GM18517 (cell line): ENCODE results near the gene NRP1.
"Not testable (repeated sequence)": the region's sequence is repeated elsewhere in the genome, so short reads cannot be mapped to it uniquely, and the experiment has no call there.

Experiments
- ATAC-seq: cut with Tn5 transposase; IDR thresholded peaks from one replicate; pipeline ENCODE4 v1.9.1; 2021; ENCODE audit warnings: mild to moderate bottlenecking, moderate library complexity; ENCODE audit not compliant: unreplicated experiment

Gene NRP1

DNA sequence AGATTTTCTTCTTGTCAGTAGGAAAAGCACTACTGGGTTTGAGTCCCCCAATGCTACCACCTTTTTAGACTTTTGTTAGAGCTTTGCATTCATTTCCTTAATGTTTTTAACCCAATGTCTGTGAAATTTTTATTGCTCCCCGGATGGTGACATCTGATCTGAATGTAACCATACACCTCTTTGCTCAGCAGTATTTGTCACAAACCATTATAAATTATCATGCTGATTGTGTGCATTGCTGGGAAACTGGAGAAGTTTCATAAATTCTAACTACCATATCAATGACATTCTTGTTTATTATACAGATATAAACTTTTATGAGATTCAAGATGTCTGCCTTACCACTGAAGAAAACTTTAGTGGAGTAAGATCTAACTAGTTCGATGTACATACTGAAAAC, 8.5 kb downstream of the NRP1 start:
- no peak for ATAC-seq

DNA sequence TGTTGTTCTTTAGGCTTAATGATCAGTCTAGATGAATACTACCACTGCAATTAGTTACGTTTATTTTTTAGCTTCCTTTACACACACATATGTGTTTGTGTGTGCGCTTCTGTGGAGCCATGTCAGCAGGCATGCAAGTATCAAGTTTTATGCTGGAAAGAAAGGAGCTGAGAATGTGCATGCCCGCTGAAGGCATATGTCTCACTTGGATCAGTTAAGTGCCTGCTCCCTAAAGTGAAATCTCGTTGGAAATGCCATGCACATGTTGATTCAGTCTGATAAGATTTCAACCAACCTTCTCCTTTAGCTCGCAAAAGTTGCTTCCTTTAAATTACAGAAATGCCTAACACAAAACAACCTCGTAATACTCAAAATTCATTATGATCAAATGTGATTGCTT, 10.7 kb downstream of the NRP1 start:
- ATAC-seq: no peak

DNA sequence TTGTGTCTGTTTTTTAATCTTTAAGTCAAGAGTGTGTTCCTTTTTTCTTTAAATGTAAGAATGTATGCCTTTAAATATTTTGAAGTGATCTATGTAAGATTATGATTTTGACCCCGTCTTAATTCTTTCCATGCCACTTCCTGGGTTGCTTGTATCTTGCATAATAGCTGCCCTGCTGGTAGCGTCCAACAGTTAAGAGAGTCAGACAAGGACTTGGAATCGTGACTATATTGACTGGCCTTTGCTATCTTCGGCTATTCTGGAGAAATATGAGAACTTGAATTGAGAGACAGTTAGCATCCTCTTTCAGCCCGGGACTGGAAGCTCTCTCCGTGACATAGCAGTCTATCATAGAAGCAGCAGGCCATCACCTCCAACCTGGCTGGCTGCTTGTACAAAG, 13.0 kb downstream of the NRP1 start:
- no peak for ATAC-seq

DNA sequence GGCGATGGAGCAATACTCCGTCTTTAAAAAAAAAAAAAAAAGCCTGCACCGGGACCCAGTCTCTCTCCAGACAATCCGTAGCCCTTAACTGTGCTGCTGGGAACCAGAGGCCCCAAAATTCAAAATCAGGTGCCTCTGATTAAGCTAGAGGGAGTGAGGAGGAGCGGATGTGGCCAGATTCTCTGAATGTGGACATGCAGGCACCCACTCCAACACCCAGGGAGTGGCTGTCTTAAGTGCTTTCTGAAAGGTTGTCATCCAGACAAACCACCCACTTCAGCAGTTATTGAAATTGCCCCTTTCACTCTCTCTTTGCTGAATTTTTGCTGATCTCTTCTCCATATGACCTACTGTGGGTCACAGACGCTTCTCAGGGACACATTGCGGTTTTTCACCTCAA, 14.2 kb downstream of the NRP1 start:
- no peak for ATAC-seq

DNA sequence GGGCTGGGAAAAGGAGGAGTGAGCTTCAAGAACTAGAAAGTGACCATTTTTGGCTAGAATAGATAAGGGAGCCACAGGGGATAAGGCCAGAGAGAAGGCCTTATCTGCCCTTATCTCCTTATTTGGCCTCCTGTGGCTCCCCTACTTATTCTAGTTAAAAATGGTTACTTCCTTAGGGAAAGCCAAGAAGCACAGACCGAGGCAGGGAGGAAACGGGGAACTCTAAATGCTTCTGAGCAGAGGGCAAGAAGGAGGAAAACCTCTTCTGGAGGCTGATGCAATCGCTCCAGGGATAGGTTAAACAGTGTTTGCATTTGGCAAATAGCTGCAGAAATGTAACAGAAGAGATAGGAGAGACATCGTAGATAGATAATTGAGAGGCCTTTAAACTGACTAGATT, 18.6 kb downstream of the NRP1 start:
- no peak for ATAC-seq

DNA sequence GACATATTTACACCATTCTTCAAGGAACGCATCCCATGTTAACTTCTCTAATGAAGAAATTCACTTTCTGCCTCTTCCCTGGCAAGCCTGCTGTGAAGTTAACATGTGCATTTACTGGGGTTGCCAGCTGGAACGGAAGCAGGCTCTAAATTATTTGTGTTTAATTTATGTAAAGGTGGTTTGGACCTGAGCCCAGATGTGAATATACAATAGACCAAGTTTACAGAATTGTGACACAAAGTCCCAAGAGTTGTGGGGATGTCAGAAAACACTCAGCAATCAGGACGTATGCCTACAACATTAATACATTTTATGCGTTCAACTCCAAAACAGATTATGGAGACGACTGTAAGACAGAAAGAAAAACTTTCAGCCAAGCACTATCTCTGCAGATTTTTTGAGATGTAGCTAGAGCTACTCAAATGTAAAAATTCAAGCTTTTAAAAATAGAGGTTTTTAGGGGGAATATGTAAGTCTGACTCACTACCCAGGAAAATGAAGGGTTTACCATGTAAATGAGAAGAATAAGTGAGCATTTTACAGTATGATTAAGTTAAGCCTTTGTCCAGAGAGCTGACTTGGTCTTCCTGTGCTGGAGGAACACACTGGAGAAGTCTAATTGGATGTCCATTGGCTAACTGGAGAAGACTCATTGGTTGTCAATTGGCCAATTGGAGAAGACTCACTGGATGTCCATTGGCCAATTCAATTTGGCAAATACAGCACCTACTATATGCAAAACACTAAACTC, 19.5 kb downstream of the NRP1 start:
- no peak for ATAC-seq

DNA sequence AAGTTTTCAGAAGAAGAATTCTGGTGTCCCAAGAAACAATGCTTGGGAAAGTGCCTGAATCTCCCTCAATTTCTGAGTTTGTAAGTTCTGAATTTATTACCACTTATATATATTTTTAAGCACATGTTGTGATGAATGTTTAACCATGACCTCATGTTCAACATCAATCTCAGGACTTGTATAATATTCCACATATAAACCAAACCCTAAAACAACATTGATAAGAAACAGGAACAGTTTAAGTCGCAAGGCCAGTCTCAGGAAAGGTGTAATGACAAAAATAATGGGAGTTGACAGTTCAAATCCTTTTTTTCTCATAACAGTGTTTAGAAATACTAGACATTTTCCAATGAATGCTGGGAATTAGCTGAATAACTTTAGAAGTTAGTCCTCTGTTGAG, 22.8 kb downstream of the NRP1 start:
- ATAC-seq: no peak

DNA sequence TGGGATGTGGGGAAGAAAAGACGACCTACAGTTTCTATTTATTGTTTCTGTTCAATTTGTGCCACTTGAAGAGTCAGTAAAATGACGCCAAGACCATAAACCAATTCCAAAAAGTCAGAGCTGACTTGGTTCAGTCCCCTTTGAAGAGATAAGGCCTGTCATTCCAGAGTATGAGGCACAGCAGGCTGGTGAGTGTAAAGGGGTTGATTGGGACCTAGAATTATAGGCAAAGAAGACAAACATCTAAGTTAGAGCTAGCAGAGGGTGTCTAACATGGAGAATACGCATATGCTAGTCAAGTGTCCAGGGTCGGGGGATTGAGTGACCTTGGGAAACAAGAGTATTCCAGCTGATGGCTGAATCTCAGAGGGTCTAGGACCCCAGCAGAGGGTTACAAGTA, 23.6 kb downstream of the NRP1 start:
- no peak for ATAC-seq

DNA sequence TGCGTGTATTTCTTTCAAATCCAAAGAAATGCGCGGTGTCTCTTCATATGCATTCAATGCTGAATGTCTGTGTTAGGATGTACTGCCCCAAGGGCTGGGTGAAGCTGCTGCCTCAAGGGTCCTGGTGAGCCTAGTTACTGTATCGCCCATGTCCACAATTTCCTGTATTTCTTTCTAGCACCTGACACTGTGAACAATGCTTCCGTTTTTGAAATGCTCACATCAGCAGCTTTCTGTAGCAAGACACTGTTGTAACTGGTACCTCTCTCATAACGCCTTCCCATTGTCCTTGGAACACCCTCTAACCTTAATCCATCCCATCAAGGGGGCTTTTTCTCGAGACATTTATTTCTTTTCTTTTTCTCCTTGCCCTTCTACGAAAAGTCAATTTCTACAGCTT, 25.1 kb downstream of the NRP1 start:
- no peak for ATAC-seq

DNA sequence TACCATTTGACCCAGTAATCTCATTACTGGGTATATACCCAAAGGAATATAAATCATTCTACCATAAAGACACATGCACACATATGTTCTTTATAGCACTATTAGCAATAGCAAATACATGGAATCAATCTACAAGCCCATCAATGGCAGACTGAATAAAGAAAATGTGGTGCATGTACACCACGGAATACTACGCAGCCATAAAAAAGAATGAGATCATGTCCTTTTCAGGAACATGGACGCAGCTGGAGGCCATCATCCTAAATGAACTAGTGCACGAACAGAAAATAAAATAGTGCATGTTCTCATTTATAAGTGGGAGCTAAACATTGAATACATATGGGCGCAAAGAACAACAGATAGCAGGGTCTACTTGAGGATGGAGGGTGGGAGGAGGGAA, 26.6 kb downstream of the NRP1 start:
- ATAC-seq: no peak

DNA sequence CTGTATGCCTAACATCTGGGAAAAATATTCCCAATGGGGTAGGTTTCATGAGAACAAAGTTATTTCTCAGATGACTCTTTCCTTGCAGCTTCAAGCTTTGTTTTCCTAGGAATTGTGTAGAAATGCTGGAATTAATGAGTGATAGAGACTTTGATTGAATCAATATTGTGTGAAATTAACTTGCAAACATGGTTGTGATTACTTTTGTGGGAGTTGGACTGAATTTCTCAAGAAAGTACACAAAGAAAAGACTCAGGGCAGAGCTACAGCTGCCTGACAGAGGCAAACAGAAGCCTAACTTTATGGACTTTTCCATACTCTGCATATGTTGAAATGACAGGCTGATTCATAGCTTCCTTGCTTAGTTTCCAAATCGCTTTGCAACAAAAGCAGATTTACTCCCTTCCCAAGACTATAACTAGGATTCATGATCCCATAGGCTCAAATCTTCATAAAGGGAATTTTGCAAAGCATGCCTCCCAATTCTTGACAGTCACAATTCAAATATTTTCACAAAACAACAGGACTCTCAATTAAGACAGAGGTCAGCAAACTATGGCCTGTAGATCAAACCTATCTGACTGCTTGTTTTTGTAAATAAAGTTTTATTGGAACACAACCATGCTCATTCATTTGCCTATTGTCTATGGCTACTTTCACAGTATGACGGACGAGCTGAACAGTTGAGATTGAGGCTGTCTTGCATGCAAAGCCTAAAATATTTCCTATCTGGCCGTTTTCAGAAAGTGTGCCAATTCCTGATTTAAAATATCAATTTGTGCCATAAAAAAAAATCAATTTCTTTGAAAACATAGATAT, 27.6 kb downstream of the NRP1 start:
- ATAC-seq: no peak

DNA sequence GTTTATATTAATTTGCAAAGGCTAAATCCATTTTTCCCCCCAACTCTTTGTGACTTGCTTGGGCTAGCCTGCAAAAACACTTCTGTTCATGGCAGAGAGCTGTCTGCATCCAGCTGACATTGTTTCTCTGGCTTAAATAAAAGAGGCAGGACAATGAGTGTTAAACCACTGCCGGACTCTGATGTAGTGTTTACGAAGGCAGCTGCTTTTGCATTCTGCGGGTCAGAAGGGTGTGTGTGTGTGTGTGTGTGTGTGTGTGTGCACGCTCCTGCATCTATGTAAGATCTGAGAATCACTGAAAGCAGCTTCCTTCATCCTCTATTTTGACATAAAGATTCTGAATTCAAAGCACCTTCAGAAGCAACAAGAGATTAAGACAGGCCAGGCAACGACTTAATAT, 28.3 kb downstream of the NRP1 start:
- no peak for ATAC-seq

DNA sequence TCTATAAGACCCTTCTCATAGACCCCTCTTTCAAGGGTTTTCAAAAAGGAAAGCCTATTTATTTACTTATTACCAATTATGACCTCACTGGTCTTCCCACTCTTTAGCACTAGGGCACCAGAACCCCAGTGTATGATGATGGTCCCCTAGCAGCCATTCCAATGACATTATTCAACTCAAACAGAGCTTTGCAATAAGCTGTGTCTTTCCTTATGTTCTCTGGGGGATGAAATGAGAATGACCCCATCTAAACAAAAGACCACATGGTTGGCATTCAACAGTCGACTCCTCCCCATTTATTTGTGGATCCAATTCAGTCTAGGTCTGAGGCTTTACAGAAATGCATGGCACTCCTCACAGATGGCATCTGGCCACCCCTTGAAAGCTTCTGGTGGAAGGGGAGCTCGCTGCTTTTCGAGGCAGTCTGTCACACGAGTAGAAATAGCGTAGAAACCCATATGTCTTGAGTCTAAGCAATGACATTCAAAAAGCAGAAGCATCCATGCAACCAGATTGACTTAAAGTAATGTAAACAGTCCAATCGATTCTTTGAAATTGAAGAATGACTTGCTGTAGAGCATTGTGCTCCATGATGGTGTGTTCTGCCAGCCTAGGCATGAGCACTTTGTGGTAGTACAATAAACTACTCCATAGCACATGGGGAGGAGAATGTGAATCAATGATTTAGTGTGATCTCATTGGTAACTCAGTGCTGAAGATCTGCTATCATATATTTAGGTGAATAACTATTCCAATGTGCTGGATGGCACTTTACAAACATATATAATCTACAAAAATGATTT, 29.8 kb downstream of the NRP1 start:
- ATAC-seq: no peak

DNA sequence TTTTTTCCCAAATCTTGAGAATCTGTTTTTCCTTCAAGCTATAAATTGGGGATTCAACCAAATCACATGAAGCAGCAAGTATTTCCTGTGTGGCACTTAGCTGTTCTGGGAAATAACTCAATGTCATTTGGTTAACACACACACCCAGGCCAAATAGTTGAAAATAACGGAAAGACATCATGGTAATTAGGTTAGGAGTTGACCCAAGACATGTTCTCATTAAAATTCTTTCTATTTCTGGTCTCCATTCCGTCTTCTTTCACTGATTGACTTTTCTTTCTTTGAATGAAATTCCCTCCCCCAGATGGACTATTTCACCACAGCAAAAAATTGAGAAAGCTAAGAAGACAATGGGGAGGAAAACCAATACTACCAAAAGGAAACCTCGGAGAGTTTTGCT, 30.5 kb downstream of the NRP1 start:
- no peak for ATAC-seq

DNA sequence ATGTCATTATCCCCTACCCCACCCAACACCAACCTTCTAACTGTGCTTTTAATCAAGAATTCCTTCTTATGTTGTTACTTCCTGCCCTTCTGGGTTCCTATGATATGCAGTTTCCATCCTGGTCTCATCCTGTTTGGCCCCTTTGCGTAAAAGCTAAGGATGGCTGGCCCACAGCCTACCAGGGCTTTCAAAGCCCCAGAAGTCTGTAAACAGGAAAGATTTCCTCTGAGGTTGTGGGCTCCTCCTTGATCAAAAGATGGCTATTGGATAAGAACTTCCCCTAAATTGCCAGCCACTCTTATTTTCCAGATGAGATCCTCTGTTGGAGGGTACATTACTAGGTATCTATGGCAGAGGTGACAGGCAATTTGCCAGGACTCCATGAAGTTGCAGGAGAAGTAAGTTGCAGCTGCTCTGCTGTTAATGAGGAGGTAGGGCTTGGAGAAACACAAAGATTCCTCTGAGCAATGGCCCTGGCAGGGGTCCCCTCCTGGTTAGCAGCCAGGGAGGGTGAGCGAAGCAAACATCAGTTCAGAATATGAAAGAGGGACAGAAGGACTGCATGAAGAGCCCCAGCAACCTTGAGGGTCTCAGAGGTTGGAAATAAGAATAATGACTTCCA, 32.1 kb downstream of the NRP1 start:
- no peak for ATAC-seq

DNA sequence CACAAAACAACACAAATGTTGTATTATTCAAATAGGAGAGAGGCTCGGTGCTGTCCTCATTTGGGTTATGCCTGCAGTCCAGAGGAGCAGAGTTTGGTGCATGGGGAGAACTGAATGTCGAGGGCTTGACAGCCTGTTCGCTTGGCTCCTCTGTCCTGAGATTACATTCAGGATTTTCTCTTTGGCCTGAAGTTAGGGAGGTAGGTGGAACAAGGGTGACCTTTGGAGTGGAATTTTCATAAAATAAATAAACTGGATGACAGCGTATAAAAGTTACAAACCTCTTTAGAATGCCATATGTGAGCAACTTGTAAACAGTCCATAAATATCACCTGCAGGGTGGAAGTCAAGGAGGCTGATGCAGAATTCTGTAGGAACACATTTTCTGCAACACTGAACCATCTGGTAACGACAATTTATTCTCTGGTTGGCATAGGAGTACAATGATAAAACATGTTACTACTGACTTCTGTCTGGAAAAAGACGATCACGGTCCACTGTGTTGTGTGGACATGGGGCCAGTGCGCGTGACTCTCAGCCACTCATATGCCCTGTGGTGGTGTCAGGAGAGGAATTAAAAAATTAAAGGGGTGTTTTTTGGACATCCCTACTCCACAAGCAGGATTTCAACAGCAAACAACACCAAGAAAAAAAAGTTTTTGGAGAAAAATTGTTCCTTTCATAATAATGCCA, 33.2 kb downstream of the NRP1 start:
- ATAC-seq: no peak

DNA sequence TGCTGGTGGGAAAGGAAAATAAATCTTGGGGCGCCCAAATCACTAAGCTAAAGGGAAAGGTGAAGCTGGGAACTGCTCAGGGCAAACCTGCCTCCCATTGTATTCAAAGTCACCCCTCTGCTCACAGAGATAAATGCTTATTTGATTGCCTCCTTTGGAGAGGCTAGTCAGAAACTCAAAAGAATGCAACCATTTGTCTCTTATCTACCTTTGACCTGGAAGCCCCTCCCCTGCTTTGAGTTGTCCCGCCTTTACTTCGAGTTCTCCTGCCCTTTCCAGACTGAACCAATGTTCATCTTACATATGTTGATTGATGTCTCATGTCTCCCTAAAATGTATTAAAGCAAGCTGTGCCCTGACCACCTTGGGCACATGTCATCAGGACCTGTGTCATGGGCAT, 33.9 kb downstream of the NRP1 start:
- ATAC-seq: not testable (repeated sequence)

DNA sequence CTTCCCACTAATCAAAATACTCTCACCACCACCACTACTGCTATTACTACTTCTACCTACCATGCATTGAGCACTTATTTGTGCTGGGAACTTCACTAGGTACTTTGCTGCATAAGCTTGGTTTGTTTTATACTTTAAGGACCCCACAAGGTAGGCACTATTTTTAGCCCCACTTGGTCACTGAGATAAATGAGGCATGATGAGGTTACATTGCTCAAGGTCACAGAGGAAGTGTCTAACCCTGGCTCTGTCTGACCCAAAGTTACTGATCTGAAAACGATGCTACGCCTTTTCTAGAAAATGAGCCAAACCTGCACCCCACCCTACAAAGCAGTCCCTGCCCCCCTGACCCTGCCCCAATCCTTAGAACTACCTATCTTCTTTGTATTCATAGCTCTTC, 35.6 kb downstream of the NRP1 start:
- no peak for ATAC-seq

DNA sequence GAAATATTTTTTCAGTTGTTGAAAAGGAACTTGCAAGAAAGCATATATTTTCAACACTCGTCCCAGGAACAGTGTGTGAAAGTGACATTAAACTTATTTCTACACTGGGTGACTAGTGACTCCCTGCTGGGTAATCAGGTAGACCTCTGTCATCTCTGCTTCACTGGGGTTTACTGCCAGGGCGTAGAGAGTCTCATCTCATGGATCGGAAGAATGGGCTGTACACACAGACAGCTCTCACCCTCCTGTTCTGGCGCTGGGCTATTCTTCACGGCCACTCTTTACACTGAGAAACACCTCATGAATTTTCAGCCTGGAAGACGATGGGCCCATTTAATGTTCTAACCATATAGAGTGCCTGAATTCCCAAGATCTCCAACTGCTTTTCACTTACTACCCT, 36.4 kb downstream of the NRP1 start:
- no peak for ATAC-seq

DNA sequence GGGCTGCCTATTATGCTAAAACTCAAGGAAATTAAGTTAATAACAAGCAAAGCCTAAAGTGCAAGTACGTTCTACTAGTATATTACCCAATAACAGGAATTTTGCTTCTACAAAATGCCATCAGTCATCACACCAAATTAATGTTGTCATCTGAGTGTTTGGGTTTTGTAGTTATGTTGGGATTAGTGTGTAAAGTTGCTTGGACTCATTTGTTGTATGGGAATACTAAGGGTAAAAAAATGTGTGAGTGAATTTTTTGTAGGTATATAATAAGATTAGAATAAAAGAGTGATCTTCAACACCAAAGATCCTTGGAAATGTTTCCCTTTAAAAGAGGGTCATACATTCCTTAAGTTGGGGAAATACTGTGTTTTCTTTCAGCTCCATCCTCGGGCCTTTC, 38.6 kb downstream of the NRP1 start:
- ATAC-seq: no peak
